Suppressor macrophage treated with lipopolysaccharide for 1 hour (primary cell): ENCODE measurements around the gene THPO.

ENCODE experiments used
- DNase-seq, 3 donors: peaks; one replicate each; pipeline ENCODE4 v3.0.0-alpha.2; 2020 to 2022

Gene THPO

DNA sequence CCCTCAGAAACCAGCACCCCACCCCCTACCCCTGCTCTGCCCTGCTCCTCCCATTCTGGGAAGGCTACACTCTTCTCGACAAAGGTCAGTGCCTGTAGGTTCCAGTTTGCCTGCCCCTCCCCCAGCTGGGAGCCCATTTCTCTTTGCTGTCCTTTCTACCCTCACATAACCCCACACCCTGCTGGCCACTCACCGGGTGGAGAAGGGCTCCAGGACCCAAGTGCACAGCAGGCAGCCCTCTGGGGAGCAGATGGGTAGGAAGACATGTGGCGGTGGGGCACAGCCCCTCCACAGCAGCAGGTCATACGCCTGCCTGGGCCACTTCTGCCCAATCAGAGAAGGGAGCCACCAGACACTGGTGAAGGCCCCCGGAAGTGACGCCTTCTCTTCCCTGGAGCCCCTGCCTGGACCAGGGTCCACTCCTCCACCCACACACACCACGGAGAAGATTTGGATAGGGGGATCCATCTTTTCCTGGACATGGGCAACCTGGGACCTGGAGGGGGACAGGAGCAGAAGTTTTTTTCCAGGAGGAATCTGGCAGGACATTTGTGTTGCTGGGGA lies at the start of gene THPO:
THPO (minus strand) TSS at position 326 of the 564 bp plus-strand sequence. CDS start 1,948 bp downstream, outside the sequence.
- no peak for DNase-seq

DNA sequence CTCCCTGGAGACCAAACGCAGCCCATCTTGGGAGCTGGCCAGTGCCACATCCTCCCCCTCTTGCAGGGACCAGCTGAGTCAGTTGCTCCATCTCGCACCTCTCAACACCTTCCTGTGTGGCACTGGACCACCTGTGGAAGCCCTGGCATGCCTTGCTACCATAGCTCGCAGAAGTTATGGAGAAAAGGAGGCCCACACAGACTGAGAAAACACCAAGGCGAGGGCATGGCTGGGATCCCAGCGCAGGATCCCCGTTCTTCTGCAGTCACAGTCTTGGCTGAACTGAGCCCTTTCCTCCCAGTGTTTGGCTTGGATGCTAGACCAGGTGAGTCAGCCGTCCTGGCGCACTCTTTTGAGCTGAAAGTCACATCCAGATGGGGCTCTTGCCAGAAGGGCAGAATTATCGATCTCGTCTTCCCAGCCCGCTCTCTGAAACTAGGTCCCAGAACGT lies 48.7 kb upstream of the THPO start:
- DNase-seq = no peak

DNA sequence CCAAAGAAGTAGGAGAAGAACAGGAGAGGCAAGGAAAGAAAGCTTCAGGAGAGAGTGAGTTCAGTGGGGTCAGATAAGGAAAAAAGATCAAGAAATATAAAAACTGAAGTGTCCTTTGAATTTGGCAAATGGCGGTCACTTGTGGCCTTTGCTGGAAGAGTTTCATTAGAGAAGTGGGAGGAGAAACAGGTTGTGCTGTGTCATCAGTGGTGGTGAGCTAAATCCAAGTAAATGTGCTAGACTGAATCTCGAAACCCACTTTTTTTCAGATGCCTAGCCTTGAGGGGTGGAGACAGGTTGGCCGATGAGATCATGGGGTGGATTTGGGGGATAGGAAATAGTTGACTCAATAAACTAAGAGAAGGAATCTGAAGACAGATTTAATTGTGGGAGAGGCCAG lies 45.6 kb upstream of the THPO start:
- DNase-seq = peak; percentile 34 to 48 (median 48)

DNA sequence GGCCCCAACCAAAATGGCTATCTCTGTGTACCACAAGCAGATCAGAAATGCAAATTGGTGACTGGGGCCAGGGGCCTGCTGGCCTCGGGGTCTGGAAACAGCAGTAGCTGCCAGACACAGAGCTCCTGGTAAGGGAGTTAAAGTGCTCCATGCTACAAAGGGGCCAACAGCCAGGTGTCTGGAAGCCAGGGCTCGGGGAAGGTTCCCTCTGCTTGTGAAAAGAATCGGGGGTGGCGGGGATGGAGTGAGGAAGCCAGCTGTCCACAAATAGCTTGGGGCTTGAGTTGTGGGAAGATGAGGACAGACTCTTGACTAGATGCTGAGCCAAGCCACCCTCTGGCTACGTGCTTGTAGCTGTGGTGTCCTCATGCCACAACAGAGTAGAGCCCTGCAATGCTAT lies 41.2 kb upstream of the THPO start:
- DNase-seq = no peak

DNA sequence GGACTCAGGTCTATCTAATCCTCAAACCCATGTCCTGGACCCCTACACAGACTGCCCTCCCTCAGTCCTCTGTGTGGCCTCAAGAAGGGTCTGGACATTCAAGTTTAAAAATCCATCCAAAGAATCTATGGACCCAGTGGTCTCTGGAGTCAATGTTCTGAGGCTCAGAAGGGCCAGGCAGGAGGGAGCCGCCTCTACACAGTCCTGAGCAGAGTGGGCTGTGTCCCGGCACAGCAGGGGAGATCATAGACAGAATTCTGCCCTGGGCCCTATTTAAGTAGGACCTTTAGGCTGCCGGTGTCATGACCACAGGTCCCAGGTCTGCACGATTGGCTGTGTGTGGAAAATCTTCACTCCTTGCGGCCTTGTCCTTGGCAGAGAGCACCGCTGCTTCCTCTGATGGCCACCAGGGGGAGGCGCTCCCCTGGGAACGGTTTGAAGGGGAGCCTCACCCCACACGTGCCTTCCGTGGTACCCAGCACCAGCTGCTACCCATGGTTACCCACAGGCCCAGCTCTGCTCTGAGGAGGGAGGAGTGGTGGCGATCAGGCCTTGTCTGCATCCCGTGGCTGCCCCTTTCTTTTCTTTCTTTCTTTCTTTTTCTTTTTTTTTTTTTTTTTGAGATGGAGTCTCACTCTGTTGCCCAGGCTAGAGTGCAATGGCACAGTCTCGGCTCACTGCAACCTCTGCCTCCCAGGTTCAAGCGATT lies 39.8 kb upstream of the THPO start:
- DNase-seq = peak; percentile 83 to 91 (median 88)

DNA sequence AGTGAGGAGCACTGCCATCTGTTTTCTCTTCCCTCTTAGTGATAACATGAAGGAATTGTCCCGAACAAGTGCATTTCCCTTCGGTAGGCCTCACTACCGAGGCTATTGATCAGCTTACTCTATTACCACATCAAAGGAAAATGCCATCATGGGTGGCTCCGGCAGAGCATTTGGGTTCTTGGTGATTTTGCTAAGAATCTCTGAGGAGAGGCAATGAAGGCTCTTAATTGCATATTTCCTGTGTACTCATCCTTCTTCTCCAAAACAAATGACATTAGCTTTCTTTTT lies 37.1 kb upstream of the THPO start:
- DNase-seq = no peak

DNA sequence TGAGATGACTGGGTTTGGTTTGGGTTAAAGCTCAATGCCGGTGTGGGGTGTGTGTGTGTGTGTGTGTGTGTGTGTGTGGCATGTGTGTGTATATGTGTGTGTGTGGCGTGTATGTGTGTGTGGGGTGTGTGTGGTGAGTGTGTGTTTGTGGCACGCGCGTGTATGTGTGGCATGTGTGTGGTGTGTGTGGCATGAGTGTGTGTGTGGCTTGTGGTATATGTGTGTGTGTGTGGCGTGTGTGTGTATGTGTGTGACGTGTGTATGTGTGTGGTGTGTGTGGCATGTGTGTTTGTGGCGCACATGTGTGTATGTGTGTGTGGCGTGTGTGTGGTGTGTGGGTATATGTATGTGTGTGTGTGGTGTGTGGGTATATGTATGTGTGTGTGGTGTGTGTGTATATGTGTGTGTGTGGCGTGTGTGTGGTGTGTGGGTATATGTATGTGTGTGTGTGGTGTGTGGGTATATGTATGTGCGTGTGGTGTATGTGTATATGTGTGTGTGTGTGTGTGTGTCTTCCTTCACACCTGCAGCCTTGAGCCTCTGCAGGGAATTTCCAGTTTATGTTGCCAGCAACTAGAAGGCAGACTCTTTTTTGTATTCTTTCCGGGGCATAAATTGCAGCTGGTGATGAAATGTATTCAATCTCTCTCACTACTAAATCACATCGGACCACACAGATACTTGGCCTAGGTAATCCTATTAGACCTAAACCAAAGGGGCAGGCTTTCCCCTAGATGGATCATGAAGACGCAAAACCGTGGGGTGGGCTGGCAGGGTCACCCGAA lies 36.6 kb upstream of the THPO start:
- DNase-seq = no peak

DNA sequence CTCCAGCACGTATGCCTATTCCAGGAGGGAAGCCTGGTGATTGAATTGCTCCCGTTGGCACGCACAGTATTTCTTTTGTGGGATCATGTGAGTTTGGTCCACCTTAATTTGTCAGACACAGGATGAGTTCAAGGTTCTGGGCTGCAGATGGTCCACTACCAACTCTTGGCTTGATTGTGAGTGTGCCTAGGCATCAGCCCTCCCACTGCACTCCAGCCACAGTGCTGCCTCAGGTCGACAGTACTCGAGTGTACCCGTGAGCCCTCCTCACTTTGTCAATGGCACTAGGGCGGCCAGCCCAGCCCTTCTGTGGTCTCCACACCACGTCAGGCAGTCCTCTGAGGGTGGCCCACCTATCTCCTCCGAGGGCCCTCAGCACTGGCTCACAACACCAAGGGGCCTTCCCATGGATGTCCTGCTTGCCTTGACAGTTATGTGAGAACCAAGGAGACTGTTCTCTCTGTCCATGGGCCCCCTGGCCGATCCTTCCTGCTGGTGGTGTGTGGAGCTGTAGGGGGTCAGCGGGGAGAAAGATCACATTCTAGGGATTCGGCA lies 32.0 kb upstream of the THPO start:
- no peak for DNase-seq

DNA sequence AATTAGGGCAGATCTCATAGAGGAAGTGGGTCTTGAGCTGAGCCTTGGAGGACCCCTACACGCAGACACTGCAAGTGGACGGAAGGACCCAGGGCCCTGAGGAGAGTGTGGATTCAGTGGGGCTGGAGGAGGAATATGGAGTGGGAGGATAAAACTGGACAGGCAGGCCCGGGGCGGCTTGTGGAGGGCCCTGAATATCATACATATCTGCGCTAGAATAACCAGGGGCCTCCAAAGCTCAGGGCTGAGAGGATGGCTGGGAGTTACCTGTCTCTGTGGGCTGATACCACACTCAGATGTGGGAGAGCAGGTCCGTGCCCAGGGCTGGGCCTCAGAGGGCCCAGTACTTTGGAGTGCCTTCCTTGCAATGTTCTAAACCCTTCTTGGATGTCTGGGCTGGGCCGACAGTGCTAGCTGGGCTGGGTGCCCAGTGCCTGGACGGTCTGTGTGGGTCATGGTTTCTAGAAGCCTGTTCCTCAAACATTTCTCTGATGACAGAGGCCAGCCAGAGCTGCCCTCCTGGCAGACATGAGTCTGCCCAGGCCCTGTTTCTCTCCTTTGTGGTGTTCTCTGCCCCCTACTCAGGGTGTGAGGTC lies 31.4 kb upstream of the THPO start:
- no peak for DNase-seq

DNA sequence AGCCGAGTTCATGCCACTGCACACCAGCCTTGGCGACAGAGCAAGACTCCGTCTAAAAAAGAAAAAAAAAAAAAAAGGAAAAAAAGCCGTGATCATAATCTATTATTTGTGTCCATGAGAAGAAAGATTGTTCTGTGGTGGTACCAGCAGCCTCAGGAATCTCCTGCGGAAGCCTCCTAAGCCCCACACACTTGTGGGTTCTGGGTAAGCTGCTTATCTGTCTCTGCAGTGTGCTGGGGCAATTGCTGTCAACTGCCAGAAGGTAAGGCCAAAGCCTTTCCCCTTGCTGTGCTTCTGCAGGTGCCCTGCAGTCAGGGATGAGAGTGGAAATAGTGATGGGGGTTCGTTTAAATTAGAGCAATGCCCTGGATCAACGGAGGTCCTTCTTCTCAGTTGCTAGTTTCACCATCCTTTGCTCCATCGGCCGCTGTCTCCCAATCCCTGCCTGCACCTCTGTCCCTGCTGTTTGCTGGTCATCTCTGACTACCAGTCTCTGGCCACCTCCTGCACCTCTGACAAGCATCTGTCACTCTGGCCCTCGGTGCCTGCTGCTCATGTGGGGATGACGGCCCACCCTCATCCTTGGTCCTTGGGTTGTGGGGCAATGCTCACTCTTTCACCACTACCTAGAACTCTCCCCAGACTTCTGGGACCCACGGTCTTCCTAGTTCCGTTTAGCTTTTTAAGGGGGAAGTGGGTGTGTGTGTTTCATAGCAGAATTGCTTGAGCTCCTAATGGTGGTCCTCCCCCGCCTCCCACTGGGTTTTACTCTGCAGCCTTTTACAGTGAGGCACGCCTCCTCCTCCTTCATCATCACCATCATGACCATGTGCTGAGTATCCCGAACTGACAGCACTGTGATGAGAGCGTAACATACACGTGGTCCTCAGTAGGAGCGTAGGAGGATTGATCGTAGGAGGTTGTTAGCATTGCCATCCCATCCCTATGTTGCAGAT lies 27.3 kb upstream of the THPO start:
- DNase-seq = peak; percentile 23 to 33 (median 25)

DNA sequence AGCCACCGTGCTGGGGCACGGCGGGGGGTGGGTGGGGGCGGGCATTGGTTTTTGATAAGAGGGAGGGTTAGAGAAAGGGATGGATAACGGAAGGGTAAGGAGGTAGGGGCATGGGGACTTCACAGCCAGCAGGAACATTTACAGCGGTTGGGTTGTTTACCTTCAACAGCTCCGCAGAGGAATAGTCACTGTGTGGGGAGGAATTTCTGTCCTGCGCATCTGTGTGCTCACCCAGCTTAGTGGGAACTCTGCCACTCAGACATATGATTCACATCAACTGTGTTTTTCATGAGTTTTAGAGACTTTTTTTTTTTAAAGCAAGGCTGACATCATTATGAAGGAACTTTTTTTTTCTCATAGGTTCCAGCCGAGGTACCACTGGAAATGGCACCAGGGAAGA lies 21.4 kb upstream of the THPO start:
- DNase-seq = no peak

DNA sequence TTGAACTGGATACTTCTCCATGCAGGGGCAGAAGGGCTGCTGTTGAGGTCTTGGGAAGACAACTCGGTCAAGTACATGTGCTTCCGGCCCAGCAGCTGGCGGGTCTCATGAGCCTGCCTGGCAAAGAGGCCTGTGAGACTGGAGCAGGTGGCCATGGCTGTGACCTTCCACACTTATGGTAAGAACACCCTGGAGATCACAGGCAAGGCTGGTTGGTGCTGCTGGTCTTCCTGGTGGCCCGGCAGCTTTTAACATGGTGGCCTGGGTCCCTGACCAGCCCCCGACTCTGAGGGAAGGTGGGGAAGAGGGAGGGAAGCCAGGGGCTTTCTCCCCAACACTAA lies 17.3 kb upstream of the THPO start:
- no peak for DNase-seq

DNA sequence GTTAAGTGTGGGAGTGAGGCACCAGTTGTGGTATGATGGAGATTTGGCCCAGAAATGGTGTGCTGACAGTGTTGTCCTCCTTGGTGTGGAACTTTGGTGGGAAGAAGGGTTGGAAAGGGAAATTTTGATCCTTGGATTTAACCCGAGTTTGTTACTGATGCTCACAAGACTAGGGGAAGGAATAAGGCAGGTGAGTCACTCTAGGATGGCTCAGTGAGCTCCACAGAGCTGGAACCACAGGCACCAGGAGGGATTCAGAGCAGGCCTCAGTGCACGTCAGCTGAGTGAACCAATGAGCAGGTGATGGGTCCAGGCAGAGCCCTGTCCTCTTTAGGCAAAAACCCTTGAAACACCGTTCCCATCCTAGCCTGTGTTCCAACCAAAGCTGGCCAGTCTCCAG lies 13.3 kb upstream of the THPO start:
- DNase-seq = no peak

DNA sequence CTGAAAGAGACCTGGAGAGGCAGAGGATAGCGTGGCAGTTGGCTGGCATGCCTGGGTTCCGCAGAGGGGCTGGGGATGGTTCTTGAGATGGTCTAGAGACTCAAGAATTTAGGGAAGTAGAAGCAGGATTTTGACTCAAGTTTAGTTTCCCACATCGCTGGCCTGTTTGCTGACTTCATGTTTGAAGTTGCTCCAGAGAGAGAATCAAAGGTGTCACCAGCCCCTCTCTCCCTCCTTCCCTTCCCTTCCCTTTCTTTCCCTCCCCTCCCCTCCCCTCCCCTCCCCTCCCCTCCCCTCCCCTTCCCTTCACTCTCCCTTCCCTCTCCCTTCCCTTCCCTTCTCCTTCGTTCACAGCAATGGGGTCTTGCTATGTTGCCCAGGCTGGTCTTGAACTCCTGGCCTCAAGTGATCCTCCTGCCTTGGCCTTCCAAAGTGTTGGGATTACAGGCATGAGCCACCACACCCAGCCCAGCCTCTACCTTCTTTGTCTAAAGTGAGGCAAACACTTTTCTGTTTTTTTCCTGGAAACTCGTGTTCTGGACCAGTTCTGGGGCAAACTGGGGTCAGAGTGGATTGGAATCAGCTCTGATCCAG lies 12.0 kb upstream of the THPO start:
- DNase-seq = no peak

DNA sequence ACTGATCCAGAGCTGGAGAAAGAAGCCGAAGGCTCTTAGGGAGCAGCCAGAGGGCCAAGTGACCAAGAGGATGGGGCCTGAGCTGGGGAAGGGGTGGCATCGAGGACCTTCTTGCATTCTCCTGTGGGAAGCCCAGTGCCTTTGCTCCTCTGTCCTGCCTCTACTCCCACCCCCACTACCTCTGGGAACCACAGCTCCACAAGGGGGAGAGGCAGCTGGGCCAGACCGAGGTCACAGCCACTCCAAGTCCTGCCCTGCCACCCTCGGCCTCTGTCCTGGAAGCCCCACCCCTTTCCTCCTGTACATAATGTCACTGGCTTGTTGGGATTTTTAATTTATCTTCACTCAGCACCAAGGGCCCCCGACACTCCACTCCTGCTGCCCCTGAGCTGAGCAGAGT lies 11.4 kb upstream of the THPO start:
- DNase-seq = no peak

DNA sequence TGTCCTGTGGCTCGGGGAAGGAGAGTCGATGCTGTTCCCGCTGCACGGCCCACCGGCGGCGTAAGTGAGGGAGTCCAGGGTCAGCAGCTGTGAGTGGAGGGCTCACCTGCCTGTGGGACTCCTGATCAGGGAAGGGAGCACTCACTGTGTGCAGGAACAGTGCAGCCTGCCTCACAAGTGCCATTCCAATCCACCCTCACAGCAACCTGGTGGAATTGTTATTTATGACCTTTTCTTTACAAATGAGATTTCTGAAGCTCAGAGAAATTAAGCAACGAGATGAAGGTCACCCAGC lies 10.9 kb upstream of the THPO start:
- DNase-seq = no peak

DNA sequence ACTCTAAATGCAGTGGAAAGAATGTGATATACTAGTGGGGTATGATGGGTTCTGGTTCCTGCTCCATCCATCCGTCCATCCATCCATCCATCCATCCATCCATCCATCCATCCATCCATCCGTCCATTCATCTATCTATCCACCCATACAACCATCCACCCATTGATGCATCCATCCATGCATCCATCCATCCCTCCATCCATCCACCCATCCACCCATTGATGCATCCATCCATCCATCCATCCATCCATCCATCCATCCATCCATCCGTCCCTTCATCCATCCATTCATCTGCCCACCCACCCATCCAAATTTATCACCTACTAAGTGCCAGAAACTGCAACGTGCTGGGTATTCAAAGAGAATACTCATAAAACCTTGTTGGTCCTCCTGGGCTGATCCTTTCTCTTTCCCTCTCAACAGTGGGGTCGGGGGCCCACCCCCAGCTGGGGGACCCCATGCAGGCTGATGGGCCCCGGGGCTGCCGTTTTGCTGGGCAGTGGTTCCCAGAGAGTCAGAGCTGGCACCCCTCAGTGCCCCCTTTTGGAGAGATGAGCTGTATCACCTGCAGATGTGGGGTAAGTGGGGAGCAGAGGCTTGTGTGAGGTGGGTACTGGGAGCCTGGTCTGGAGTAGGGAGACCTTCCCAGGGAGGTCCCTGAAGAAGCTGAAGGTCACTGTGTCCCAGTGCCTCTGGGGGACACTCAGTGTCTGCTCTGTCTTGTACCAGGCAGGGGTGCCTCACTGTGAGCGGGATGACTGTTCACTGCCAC lies 10.3 kb upstream of the THPO start:
- no peak for DNase-seq

DNA sequence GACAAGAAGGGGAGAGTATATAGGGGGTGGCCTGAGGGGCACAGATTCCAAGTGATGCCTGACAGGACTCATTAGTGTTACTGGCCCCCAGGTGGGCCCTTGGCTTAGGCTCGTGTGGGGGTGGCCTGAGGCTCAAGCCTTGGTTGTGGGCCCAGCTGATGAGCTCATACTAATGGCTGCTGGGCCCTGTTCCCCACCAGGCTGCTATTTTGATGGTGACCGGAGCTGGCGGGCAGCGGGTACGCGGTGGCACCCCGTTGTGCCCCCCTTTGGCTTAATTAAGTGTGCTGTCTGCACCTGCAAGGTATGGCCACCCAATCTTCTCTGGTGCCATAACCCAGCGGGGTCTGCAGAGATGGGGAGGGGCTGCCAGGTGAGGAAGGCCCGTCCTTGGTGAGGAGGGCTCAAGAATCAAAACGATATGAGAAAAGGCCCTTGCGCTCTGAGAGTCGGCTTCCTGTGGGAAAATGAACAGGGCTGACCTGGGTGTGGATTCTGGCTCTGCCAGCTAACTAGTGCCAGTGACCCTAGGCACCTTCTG lies 9.2 kb upstream of the THPO start:
- no peak for DNase-seq

DNA sequence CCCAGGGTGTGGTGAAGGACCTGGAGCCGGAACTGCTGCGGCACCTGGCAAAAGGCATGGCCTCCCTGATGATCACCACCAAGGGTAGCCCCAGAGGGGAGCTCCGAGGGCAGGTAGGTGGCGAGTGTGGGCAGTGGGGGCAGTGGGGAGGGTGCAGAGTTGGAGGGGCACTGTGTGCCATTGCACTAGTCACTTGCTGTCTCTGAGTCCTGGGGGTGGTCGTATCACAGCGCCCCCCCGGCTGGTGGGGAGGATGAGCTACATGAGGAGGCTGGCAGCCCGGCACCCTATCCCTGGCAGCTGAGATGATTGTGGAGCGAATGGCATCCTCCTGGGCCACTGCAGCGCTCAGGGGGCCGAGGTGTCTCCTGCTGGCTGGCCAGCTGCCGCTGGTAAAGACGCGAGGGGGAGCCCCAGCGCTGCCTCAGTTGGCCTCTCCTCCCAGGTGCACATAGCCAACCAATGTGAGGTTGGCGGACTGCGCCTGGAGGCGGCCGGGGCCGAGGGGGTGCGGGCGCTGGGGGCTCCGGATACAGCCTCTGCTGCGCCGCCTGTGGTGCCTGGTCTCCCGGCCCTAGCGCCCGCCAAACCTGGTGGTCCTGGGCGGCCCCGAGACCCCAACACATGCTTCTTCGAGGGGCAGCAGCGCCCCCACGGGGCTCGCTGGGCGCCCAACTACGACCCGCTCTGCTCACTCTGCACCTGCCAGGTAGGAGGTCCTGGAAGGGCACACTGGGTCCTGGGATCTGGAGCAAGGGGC lies 8.2 kb upstream of the THPO start:
- no peak for DNase-seq

DNA sequence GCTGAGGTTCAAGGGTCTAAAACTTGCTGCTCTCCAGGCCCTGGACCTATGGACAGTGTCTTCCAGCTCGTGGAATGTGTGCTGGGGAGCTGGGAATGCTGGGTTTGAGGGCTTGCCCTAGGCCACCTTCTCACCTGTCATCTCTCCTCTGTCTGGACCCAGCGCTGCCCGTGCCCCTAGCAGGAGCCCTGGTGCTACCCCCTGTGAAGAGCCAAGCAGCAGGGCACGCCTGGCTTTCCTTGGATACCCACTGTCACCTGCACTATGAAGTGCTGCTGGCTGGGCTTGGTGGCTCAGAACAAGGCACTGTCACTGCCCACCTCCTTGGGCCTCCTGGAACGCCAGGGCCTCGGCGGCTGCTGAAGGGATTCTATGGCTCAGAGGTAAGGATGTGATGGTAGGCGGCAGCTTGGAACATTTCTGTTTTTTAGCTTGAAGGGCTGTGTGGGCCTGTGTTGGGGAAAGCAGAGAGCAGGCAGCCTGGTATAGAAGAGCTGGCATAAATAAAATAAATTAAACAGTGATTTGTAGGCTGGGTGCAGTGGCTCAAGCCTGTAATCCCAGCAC lies 6.9 kb upstream of the THPO start:
- no peak for DNase-seq
